OCI-LY3 (cell line): Measurements from ENCODE around the gene STRIP2.

Experiments
- H2AFZ ChIP-seq: fragments of 200-600, 300-600 bp; shearing (Covaris generic); 2 replicates; pipeline ENCODE4 v1.6.0; 2014; ENCODE audit warnings: antibody characterized with exemption, low read depth, low read length
- H3K27ac ChIP-seq: fragments of 200-600, 300-600 bp; sonication (generic); 2 replicates; pipeline ENCODE4 v1.5.1; 2014; ENCODE audit warnings: mild to moderate bottlenecking, low read length, moderate library complexity, mixed read lengths
- H3K27me3 ChIP-seq: fragments of 200-600, 300-600 bp; sonication (generic); 2 replicates; pipeline ENCODE4 v1.6.1; 2014; ENCODE audit warnings: low read depth, low read length, mixed read lengths
- H3K36me3 ChIP-seq: fragments of 200-600, 300-600 bp; sonication (generic); replicated peaks from 2 replicates; pipeline ENCODE3; 2014; ENCODE audit warnings: low read depth, low read length, mixed read lengths
- H3K4me1 ChIP-seq: fragments of 300-600, 200-600 bp; sonication (generic); 2 replicates; pipeline ENCODE4 v1.6.1; 2014; ENCODE audit warnings: low read length, mixed read lengths
- H3K4me2 ChIP-seq: fragments of 200-600, 300-600 bp; sonication (generic); 2 replicates; pipeline ENCODE4 v1.6.1; 2014; ENCODE audit warnings: low read length, mixed read lengths
- H3K4me3 ChIP-seq: fragments of 300-600, 200-600 bp; sonication (generic); 2 replicates; pipeline ENCODE4 v1.5.1; 2014; ENCODE audit warnings: antibody characterized with exemption, mild to moderate bottlenecking, low read length, moderate library complexity
- H3K79me2 ChIP-seq: fragments of 300-600, 200-600 bp; shearing (Covaris generic); 2 replicates; pipeline ENCODE4 v1.6.1; 2014; ENCODE audit warnings: mild to moderate bottlenecking, low read length, mixed read lengths
- H3K9ac ChIP-seq: fragments of 300-600, 200-600 bp; shearing (Covaris generic); 2 replicates; pipeline ENCODE4 v1.6.0; 2014; ENCODE audit warnings: mild to moderate bottlenecking, low read length, moderate library complexity
- H3K9me3 ChIP-seq: fragments of 200-600, 300-600 bp; shearing (Covaris generic); 2 replicates; pipeline ENCODE4 v1.6.1; 2014; ENCODE audit warnings: low read length, mixed read lengths; ENCODE audit not compliant: insufficient read depth
- H4K20me1 ChIP-seq: fragments of 200-600, 300-600 bp; sonication (generic); 2 replicates; pipeline ENCODE4 v1.6.1; 2016; ENCODE audit warnings: low read length, mixed read lengths; ENCODE audit not compliant: insufficient read depth
- EZH2phosphoT487 ChIP-seq: fragments of 200-600 bp; shearing (Covaris generic); IDR thresholded peaks from 2 replicates; pipeline ENCODE4 v1.6.1; 2018; ENCODE audit warnings: antibody characterized with exemption, mixed run types, low read depth
- TF ChIP-seq, protein P1 (sequence below): fragments of 200-600, 300-600 bp; sonication (generic); IDR thresholded peaks from 2 replicates; pipeline ENCODE4 v1.5.1; 2014; ENCODE audit warnings: antibody characterized with exemption, low read length, low read depth

STRIP2 gene

DNA sequence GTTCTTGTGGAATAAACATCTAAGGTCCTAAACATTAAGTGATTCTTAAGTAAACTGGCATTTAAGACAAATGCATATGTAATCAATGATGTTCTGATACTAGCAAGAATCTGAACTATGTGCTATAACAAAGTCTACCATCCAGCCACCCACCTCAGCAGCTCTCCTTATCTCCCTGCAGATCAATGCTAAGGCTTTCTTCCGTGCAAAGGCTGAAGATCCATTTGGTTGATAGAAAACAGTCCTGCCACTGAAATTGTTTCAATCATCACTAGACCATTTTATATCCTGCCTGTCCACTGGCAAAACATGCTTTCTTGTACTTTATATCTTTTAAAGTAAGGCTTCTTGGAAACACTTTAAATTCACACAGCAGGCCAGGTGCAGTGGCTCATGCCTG is 61.8 kb downstream of the STRIP2 start:
- H2AFZ ChIP-seq, result no peak overlapping the region
- H3K79me2 ChIP-seq, result no peaks in the 10 kb centered on the region
- no peak overlapping the region for H3K4me2 ChIP-seq
- no peaks in the 10 kb centered on the region for H3K36me3 ChIP-seq
- H4K20me1 ChIP-seq, result no peaks in the 10 kb centered on the region
- no peak overlapping the region for H3K9ac ChIP-seq
- no peak overlapping the region for H3K4me3 ChIP-seq
- H3K9me3 ChIP-seq, result no peaks in the 10 kb centered on the region
- H3K27ac ChIP-seq, result no peak overlapping the region
- TF ChIP-seq, protein P1, sequence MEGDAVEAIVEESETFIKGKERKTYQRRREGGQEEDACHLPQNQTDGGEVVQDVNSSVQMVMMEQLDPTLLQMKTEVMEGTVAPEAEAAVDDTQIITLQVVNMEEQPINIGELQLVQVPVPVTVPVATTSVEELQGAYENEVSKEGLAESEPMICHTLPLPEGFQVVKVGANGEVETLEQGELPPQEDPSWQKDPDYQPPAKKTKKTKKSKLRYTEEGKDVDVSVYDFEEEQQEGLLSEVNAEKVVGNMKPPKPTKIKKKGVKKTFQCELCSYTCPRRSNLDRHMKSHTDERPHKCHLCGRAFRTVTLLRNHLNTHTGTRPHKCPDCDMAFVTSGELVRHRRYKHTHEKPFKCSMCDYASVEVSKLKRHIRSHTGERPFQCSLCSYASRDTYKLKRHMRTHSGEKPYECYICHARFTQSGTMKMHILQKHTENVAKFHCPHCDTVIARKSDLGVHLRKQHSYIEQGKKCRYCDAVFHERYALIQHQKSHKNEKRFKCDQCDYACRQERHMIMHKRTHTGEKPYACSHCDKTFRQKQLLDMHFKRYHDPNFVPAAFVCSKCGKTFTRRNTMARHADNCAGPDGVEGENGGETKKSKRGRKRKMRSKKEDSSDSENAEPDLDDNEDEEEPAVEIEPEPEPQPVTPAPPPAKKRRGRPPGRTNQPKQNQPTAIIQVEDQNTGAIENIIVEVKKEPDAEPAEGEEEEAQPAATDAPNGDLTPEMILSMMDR, result no peak
- no peak for TF ChIP-seq EZH2phosphoT487
- H3K4me1 ChIP-seq, result peaks cover 19% of the 10 kb centered on the region
- H3K27me3 ChIP-seq, result no peaks in the 10 kb centered on the region

DNA sequence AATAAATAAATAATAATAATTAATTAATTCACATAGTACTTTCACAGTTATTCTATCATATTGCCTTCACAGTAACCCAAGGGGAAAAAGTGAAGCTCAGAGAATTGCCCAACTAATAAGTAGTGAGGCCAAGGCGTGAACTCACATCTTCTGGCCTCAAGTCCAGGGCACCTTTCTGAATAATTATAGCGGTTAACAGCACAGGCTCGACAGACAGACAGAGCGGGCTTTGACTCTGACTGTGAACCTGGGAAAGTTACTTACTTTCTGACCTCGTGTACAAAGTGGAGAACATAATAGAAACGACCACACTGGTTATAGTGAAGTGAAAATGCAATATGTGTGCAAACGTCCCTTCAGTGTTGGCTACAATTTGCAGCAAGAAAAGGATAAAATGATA is 62.4 kb downstream of the STRIP2 start:
- Histone ChIP-seq H2AFZ (no peak overlapping the region), H4K20me1 (no peaks in the 10 kb centered on the region), H3K4me1 (peaks cover 19% of the 10 kb centered on the region), H3K36me3 (no peaks in the 10 kb centered on the region), H3K4me3 (no peak overlapping the region), H3K9ac (no peak overlapping the region), H3K27me3 (0 out of 2 replicates have a peak, but pooled peaks cover 3% of the 10 kb centered on the region), H3K79me2 (no peaks in the 10 kb centered on the region), H3K27ac (no peak overlapping the region), H3K9me3 (no peaks in the 10 kb centered on the region), H3K4me2 (no peak overlapping the region)
- TF ChIP-seq EZH2phosphoT487, result no peak
- TF ChIP-seq, protein P1, result no peak

DNA sequence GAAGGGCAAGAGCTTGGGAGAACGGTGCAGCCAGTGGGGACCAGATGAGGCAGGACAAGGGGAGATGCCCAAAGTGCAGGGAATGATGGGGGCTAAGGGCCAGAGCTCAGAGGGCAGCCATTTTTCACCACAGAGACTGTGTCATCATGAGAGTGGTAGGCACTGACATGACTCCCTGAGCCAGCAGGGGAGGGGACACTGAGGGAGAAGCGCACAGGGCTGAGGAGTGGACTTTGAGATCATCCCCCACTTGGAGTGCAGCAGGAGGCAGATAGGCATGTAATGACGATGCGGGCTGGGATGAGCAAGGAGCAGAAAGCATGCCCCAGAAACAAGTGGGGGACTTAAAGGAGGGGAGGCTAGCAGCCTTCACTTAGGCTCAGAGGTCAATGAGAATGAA is 62.9 kb downstream of the STRIP2 start:
- no peaks in the 10 kb centered on the region for H3K79me2 ChIP-seq
- H4K20me1 ChIP-seq, result no peaks in the 10 kb centered on the region
- no peaks in the 10 kb centered on the region for H3K36me3 ChIP-seq
- 0 out of 2 replicates have a peak, but pooled peaks cover 3% of the 10 kb centered on the region for H3K27me3 ChIP-seq
- no peak overlapping the region for H3K4me2 ChIP-seq
- no peak overlapping the region for H3K27ac ChIP-seq
- TF ChIP-seq EZH2phosphoT487, result no peak
- TF ChIP-seq, protein P1, result no peak
- H3K4me1 ChIP-seq, result peaks cover 19% of the 10 kb centered on the region
- no peak overlapping the region for H2AFZ ChIP-seq
- no peak overlapping the region for H3K9ac ChIP-seq
- no peaks in the 10 kb centered on the region for H3K9me3 ChIP-seq
- no peak overlapping the region for H3K4me3 ChIP-seq

DNA sequence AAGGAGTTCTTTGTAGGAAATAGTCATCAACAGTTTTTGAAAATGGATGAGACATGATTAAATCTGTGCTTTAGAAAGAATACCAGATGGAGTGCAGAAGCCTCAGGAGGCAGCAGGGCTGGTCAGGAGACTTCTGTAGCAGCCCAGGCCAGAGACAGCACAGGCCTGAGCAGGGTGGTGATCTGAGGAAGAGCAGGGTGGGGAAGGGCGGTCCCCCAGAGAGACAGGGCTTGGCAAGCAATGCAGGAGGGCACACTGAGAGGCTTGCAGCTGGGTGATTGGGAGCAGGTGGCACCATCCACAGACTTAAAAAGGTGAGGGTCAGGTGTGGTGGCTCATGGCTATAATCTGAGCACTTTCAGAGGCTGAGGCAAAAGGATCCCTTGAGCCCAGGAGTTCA is 63.8 kb downstream of the STRIP2 start:
- Histone ChIP-seq H3K27ac (no peak overlapping the region), H4K20me1 (no peaks in the 10 kb centered on the region), H3K79me2 (no peaks in the 10 kb centered on the region), H3K4me1 (peaks cover 20% of the 10 kb centered on the region), H3K27me3 (0 out of 2 replicates have a peak, but pooled peaks cover 3% of the 10 kb centered on the region), H3K4me3 (no peak overlapping the region), H3K9me3 (no peaks in the 10 kb centered on the region), H2AFZ (no peak overlapping the region), H3K9ac (no peak overlapping the region), H3K4me2 (no peak overlapping the region), H3K36me3 (no peaks in the 10 kb centered on the region)
- TF ChIP-seq EZH2phosphoT487, result no peak
- TF ChIP-seq, protein P1, result no peak
